SU-DHL-6 (cell line): ENCODE measurements around the gene TRAIP.

ENCODE experiments used
- H2AFZ ChIP-seq: fragments of 200-600 bp; sonication (generic); 2 replicates; pipeline ENCODE4 v1.6.1; 2014; ENCODE audit warnings: low read depth, mild to moderate bottlenecking, moderate library complexity, mixed read lengths, antibody characterized with exemption, low read length; ENCODE audit not compliant: severe bottlenecking
- H3F3A ChIP-seq: fragments of 200-600 bp; shearing (Covaris generic); 2 replicates; pipeline ENCODE4 v1.6.0; 2016; ENCODE audit warnings: antibody characterized with exemption, mild to moderate bottlenecking; ENCODE audit not compliant: insufficient read depth
- H3K27ac ChIP-seq: fragments of 200-600 bp; sonication (generic); 2 replicates; pipeline ENCODE4 v1.5.1; 2016; ENCODE audit warnings: low read depth, mild to moderate bottlenecking, low read length, moderate library complexity, mixed read lengths
- H3K27me3 ChIP-seq: fragments of 200-600 bp; sonication (generic), shearing (Covaris generic); 2 replicates; pipeline ENCODE4 v1.6.0; 2014; ENCODE audit warnings: mild to moderate bottlenecking, low read length
- H3K36me3 ChIP-seq: fragments of 200-600 bp; sonication (generic); 2 replicates; pipeline ENCODE4 v1.6.1; 2014; ENCODE audit warnings: mild to moderate bottlenecking, low read length, mixed read lengths
- H3K4me2 ChIP-seq: fragments of 300-600, 200-600 bp; shearing (Covaris generic), sonication (generic); 2 replicates; pipeline ENCODE4 v1.6.0; 2014; ENCODE audit warnings: low read length, low read depth, mild to moderate bottlenecking; ENCODE audit not compliant: poor library complexity, severe bottlenecking
- H3K4me3 ChIP-seq: fragments of 200-600 bp; sonication (generic); 2 replicates; pipeline ENCODE4 v1.5.1; 2014; ENCODE audit warnings: antibody characterized with exemption, low read length, mild to moderate bottlenecking, mixed read lengths; ENCODE audit not compliant: insufficient read depth, poor library complexity, severe bottlenecking
- H3K79me2 ChIP-seq: fragments of 200-600 bp; sonication (generic); 2 replicates; pipeline ENCODE4 v1.6.1; 2014; ENCODE audit warnings: mild to moderate bottlenecking, low read length, moderate library complexity; ENCODE audit not compliant: insufficient read depth
- H3K9ac ChIP-seq: fragments of 200-600 bp; sonication (generic); 2 replicates; pipeline ENCODE4 v1.7.0; 2014; ENCODE audit warnings: mild to moderate bottlenecking, low read length
- H3K9me2 ChIP-seq: fragments of 200-600 bp; sonication (generic); replicated peaks from 2 replicates; pipeline ENCODE4 v1.6.1; 2014; ENCODE audit warnings: low read length; ENCODE audit not compliant: insufficient read depth
- H3K9me3 ChIP-seq: fragments of 200-600 bp; sonication (generic); 2 replicates; pipeline ENCODE4 v1.6.1; 2014; ENCODE audit warnings: low read length, mixed read lengths; ENCODE audit not compliant: insufficient read depth
- H4K20me1 ChIP-seq: fragments of 200-600 bp; sonication (generic); 2 replicates; pipeline ENCODE4 v1.6.1; 2014; ENCODE audit warnings: low read depth, mild to moderate bottlenecking, antibody characterized with exemption, low read length, moderate library complexity, mixed read lengths
- CTCF ChIP-seq: fragments of 200-600 bp; sonication (generic); IDR thresholded peaks from one replicate; pipeline ENCODE4 v1.5.1; 2017; ENCODE audit warnings: antibody characterized with exemption, mild to moderate bottlenecking, low read length, moderate library complexity; ENCODE audit not compliant: insufficient read depth, poor library complexity, severe bottlenecking
- EZH2phosphoT487 ChIP-seq: fragments of 200-600 bp; sonication (generic), shearing (Covaris generic); conservative IDR thresholded peaks from 2 replicates; pipeline ENCODE4 v1.6.1; 2018; ENCODE audit warnings: mild to moderate bottlenecking, antibody characterized with exemption, low read length, moderate library complexity, mixed read lengths

TRAIP gene

DNA sequence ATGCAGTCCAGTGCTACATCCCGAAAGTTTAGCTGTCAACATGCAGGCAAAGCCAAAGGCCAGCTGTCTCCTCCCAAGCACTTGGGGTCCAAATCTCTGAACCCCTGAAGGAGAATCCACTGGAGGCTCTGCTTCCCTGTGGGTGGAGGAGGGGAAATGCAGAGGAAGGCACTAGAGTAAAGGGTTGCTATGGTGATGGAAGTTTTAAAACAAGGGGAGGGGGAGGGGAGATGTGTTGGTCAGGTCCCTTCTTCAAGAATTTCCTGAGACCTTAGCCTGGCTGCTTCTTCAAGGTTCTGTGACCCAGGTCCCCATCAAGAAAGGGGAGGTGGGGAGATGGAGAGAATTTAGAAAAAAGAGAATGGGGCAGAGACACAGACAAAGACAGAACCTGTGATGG is 11.0 kb upstream of the TRAIP start:
- Histone ChIP-seq H3K27ac (no peak overlapping the region), H3F3A (no peaks in the 10 kb centered on the region), H3K4me3 (no peak overlapping the region), H3K36me3 (no peaks in the 10 kb centered on the region), H3K9me2 (no peaks in the 10 kb centered on the region), H2AFZ (no peak overlapping the region), H3K27me3 (no peaks in the 10 kb centered on the region), H3K79me2 (no peaks in the 10 kb centered on the region), H3K9me3 (no peaks in the 10 kb centered on the region), H4K20me1 (no peaks in the 10 kb centered on the region), H3K9ac (no peak overlapping the region), H3K4me2 (no peak overlapping the region)
- TF ChIP-seq EZH2phosphoT487 (no peak), CTCF (no peak)

DNA sequence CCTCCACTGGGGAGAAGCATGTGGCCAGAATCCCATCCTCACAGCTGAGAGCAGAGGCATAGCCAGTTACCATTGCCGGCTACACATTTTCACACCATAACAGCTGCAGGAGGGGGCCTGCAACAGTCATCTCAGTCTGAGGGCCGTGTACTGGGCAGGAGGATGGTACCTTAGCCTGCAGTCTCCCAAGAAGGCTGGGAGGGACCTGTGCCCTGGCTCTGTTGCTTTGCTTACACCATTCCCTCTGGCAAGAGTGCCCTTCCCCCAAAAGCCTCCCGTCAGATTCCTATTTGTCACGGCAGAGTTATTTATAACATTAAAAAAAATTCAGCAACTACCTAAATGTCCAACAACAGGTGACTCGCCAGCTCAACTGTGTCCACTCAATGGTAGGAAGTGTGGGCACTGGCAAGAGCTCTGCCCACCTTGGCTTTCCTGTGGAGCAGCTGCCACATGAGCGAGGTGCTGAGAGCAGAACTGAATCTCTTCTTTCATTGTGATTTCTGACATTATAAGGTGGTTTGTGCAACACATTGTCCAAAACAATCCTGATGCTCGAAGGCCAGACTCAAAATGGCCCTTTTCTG is 8.9 kb upstream of the TRAIP start:
- Histone ChIP-seq H3K27me3 (no peaks in the 10 kb centered on the region), H3K36me3 (no peaks in the 10 kb centered on the region), H3K4me3 (no peak overlapping the region), H3F3A (no peaks in the 10 kb centered on the region), H4K20me1 (no peaks in the 10 kb centered on the region), H3K27ac (no peak overlapping the region), H3K4me2 (no peak overlapping the region), H2AFZ (no peak overlapping the region), H3K79me2 (no peaks in the 10 kb centered on the region), H3K9me3 (no peaks in the 10 kb centered on the region), H3K9me2 (no peaks in the 10 kb centered on the region), H3K9ac (no peak overlapping the region)
- TF ChIP-seq EZH2phosphoT487, result no peak
- no peak for TF ChIP-seq CTCF

- Histone ChIP-seq H3F3A (no peaks in the 10 kb centered on the region), H2AFZ (no peak overlapping the region), H3K36me3 (no peaks in the 10 kb centered on the region), H3K27me3 (no peaks in the 10 kb centered on the region), H3K4me2 (no peak overlapping the region), H4K20me1 (no peaks in the 10 kb centered on the region), H3K27ac (no peak overlapping the region), H3K9ac (no peak overlapping the region), H3K4me3 (no peak overlapping the region), H3K9me2 (no peaks in the 10 kb centered on the region), H3K79me2 (no peaks in the 10 kb centered on the region), H3K9me3 (no peaks in the 10 kb centered on the region)
- TF ChIP-seq CTCF (no peak), EZH2phosphoT487 (no peak)
Observed at GRCh38 chr3:49864505-49864904, 8.1 kb upstream of the TRAIP start.
